Eye (tissue), 1 donor: ENCODE data around the gene GATA6.
A peak's percentile ranks its signal among the peaks of the same experiment; 100 is the strongest.
"Not testable (repeated sequence)": the region's sequence is repeated elsewhere in the genome, so short reads cannot be mapped to it uniquely, and the experiment has no call there.

Experiments
- DNase-seq: peaks from one replicate; pipeline ENCODE4 v3.0.0-alpha.2; 2015

GATA6 gene

DNA sequence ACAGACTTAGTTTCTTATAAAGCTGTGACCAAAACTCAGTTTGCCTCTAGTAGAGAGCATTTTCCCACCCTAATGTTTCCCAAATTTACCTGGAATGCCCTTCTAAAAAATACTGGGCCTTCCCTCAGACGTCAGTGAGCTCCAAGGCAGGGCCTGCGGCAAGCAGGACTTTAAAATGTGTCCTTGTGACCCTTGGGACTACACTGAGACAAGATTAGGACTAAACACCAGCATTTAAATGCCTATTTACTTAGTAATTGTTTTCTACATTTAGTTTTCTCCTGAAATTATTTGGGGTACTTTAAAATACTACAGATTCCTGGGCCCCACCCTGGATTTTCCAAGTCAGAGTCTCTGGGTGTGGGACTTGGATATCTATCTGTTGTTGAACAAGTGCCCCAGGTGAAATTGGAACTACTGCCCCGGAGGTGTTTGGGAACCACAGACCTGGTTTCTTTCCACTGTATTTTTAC is 14.3 kb downstream of the GATA6 start:
- no peak for DNase-seq

DNA sequence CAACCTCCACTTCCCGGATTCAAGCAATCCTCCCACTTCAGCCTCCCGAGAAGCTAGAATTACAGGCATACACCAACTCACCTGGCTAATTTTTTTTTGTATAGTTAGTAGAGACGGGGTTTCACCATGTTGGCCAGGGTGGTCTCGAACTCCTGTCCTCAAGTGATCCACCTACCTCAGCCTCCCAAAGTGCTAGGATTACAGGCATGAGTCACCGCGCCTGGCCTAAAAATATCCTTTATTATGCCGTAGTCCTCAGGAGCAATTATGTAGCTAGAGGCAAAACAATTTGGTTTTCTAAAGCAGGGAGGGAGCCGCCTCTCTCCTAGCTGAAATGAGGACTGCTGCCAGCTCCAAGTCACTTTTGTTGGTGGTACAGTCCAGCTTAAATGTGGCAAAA is 15.2 kb downstream of the GATA6 start:
- not testable (repeated sequence) for DNase-seq

DNA sequence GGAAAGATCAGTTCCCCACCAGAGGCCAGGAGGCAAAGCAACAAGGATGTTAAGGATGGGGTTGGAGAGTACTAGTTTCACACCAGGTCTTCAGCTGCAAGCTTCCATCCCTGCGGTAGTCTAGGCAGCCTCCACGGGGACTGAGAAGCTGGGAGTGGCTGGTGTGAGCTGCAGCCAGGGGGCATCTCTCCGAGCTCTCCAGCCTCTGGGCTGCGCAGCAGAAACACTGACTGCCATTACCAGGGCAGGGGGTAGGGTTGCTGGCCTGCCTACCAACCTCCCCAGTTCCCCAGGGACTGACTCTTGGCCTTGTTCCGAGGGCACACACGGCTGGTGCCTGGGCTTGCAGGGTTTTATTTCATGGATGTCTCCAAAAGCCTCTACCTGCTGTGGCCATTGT is 15.9 kb downstream of the GATA6 start:
- no peak for DNase-seq

DNA sequence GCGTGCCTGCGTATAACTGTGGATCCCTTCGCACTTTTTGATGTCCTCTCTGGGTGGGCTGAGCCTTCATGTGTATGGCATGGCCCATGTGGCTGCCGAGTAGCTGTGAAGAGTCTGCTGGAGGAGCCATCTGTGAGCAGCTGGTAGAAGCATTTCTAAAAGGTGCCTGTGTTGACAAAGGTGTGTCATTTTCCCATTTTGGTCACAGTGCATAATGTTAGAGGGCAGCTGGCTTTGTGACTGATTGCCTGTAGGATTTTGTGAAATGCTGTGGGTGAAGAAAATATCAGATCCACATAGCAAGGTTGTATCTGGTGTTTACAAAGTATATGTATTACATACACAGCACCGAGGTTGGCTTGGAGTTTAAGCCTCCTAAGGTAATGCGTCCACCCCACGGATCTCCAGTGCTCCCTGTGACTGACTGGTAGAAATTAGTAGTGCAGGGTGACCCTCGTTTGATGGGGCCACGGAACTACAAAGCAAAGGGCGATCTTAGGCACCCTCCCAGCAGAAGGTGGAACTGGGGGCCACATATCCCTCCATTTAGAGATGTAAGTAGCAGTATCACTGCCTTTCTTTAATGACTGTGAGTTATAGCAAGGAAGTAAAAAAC is 16.5 kb downstream of the GATA6 start:
- no peak for DNase-seq

DNA sequence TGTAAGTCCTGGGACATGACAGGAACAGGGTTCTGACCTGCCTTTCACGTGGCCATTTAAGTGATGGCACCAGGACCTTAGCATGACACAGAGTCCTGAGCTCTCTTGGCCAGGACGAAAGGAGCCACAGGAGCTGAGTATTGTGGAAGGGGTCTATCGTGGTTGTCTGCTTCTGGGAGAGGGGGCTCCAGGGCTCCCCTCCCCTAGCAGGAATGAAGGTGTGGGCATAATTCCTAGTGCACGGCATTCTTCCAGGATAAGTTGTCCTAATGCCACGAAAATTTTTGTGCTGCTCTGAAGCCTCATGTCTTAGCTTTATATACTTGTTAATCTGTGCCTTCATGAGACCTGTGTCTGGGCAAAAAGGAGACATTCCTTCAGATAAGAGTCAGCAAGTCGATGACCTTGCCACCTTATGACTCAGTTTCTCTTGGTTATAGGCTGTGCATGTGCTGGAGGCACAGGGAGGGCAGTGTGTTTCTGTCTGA is 17.1 kb downstream of the GATA6 start:
- DNase-seq: no peak

DNA sequence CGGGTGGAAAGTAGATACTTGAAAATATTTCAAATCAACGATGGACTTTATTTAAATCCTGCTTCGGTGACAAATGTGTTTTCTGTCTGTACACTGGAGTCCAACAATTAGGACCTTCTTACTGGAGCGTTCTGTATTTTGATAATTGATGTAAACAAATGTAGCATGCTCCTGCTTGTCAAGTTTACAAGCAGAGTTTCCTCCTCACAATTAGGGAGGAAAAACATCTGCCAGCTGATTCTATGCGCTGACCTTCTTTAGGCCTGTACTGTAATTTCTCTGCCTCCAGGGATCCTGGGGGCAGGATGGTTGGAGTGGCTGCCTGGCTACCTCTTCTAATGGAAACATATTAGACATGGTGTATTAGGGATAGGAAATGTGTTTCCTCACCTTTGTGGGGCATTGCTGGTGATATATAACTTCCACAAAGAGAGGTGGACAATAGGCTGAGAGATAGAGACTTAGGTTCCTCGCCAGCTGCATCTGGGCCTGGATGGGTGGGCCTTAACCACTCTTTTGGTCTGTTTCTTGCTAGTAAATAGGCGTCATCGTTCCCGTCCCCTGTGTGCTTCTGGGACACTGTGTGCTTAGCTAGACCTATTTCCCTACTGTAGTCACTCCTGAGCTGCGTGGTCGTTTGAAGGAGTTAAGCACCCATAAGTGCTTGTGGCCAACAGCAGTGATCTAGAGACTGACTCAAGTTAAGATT is 19.3 kb downstream of the GATA6 start:
- DNase-seq: no peak

DNA sequence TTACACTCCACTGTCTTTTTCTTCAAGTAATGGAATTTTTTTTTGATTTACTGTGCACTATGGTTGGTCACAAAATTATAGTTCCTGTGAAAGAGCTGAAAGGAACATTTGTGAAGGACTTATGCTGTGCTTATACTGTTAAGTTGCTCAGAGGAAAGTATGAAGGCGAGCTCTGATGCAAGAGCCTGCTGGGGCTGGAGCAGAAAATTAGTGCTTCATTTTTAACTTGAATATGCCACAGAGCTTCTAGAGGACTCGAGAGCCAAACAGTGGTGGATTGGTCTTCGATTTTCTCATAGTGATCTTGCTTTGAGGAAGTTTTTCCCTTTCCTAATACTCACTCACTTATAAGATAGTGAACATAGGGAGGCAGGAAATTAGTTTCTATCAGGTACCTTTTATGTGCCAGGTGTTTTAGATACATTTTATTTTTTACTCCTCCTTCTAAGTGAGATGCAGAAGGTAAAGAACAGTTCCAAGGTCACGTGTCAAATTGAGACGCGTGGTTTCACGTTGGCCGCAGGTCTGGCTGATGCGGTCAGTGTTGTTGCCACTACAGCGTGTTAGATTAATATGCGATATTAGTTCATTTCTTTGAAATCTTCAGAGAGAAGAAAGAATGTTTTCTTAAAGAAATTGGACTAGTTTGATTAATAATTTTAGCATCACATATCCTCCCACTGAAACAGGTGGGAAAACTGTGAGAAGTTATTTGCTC is 20.2 kb downstream of the GATA6 start:
- DNase-seq: no peak

DNA sequence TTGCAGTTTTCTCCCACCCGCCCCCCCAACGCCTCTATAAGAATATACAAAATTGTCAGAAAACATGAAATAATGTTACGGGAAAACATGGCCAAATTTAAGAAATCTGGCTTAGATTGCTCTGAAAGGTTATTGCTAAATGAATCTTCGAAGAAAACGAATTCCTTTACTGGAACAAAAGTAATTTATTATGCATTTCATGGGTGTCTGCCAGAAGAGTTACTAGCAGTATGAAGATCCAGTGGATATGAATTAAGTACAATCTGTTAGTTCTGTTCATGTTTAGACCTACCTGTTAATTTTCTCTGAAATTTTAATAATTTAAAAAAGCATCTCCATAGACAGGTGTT is 21.9 kb downstream of the GATA6 start:
- DNase-seq: no peak

DNA sequence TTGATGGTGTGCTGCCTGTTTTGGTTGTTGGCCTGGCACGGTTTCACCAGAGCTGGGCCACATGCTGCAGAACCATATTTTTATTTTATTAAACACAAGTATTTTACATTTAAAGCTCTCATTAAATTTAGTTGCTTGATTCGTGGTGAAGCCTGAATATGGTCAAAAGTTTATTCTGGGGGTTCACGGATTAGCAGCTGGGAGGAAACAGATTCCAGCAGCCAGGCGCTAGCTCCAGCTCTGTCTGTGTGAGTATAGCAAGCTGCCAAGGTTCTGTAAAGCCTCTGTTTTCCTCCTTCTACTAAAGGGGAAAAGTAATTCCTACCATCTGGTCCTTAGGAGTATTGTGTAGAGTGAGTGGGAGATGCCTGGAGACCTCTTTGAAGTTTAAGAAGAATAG is 22.5 kb downstream of the GATA6 start:
- DNase-seq: peak; percentile 37

DNA sequence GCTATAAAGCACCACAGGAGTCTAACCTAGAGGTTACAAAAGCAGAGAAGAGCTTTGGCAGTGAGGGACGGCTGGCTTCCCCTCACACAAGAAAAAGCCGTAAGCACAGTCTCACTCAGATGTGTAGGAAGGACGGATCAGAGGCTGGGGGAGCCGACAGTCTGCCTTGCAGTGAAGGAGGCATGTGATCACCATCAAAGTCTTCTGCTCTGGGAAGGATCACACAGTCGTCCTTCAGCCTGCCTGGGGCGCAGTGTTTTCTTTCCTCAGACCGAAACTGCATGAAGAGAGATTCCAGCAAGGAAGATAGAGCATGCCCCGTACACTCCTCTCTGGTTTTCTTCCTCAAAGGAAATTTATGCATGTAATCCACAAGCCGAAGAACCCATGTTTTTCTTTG is 24.1 kb downstream of the GATA6 start:
- DNase-seq: peak; percentile 34

DNA sequence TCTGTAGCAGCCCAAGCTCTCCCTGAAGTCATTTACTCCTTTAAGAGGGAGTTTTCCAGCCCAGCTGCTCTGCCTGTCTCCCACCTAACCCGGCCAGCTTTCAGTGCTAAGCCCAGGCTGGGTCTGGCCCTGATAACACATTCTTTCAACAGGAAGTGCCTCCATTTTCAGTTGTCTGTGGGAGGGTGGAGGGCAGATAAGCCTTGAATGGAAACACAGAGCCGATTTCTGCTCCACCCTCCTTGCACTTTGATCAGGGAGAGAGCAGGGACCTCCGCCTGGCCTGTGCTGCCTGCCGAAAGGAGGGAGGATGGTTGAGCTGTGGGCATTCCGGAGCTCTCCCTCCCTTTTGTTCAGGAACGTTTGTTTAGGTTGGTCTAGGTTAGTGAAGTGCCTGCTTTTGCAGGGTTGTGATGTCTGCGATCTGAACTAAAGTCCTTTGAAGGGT is 24.8 kb downstream of the GATA6 start:
- DNase-seq: peak; percentile 16

DNA sequence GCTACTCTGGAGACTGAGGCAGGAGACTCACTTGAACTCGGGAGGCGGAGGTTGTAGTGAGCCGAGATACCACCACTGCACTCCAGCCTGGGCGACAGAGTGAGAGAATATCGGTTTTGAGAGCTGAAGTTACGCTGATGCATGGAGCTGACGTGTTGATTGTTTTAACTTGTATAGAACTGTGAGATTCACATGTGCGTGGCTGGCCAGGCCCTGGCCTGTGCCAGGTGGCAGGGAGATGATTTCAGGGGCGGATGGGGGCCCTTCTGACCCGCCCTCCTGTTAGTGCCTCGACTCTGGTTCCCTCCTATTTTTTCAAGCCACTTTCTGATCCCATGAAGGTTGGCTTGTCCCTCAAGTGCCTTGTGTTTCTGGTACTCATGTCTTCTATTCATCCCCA is 25.7 kb downstream of the GATA6 start:
- no peak for DNase-seq

DNA sequence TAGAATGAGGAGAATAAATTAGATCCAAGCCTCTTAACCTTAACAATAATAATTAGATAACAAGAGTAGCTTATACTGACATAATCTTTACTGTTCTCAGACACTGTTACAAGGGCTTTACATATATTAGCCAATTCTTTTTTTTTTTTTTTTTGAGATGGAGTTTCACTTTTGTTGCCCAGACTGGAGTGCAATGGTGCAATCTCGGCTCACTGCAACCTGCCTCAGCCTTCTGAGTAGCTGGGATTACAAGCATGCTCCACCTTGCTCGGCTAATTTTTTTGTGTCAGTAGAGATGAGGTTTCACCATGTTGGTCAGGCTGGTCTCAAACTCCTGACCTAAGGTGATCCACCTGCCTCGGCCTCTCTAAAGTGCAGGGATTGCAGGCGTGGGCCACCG is 27.6 kb downstream of the GATA6 start:
- DNase-seq: not testable (repeated sequence)

DNA sequence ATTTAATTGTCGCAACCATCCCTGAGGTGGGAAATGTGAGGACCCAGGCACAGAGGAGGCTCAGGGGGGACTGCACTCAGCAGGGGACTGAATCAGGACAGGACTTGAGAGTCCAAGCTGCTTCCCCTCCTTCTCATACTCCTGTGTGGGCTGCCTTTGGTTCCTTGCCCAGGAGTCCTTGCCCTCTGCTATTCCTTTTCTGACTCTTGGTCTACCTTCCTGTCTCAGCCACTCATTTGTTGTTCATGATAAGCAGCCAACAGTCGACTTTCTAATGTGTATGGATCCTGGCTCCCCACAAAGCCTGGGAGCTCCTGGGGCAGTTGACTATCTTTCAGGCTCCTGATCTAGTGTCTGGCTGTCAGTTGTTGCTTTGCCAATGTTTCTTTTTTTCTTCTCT is 28.3 kb downstream of the GATA6 start:
- DNase-seq: no peak

DNA sequence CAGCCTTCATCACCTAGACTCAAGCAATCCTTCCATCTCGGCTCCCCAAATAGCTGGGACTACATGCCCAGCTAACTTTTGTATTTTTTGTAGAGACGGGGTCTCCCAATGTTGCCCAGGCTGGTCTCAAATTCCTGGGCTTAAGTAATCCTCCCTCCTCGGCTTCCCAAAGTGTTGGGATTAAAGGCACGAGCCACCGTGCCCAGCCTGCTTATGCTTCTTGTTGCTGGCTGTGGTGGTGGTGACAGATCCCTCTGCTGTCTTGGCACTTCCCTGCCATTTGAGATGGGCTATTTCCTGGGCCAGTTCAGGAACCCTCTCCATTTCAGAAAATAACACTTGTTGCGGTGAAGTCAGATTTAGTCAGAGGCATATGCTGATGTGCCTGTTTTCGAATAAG is 28.8 kb downstream of the GATA6 start:
- DNase-seq: no peak

DNA sequence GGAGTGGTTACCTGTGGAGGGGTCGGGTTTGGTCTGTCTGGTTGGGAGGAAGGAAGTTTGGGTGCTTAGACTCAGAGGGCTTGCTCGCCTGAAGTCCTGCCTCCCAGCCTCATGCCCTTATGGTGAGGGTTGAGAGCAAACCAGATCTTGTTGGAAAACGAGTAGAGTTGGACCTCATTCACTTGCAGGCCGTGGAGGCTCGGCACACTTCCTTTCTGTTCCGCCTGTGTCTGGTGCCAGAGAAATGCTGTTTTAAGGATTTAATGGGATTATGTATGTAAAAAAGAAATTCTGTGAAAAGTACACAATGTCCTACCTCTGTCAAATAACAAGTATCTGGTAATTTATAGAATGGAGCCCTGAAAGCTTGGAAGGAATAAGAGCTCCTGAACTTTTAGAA is 29.6 kb downstream of the GATA6 start:
- DNase-seq: no peak

DNA sequence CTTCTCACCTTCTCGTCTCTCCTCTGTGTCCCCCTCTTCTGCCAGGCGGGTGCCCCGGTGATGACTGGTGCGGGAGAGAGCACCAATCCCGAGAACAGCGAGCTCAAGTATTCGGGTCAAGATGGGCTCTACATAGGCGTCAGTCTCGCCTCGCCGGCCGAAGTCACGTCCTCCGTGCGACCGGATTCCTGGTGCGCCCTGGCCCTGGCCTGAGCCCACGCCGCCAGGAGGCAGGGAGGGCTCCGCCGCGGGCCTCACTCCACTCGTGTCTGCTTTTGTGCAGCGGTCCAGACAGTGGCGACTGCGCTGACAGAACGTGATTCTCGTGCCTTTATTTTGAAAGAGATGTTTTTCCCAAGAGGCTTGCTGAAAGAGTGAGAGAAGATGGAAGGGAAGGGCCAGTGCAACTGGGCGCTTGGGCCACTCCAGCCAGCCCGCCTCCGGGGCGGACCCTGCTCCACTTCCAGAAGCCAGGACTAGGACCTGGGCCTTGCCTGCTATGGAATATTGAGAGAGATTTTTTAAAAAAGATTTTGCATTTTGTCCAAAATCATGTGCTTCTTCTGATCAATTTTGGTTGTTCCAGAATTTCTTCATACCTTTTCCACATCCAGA is 31.3 kb downstream of the GATA6 start:
- no peak for DNase-seq

DNA sequence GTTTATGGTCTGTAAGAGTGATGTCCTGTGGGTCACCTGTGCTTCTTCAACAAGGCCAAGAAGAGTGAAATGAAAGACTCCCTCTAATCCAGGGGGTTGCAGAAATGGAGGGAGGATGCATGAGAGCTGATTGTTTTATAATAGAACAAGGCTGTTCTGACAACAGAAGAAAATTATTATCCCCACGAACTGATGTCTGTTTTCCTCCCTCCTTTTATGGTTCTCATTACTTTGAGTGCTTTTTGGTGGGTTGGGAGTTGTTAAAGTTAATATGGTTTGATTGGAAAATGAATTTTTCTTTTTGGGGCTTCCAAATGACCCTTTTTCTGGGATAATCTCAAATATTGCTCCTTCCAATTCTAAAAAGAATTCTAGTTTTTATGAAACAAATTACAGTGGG is 33.6 kb downstream of the GATA6 start:
- no peak for DNase-seq

DNA sequence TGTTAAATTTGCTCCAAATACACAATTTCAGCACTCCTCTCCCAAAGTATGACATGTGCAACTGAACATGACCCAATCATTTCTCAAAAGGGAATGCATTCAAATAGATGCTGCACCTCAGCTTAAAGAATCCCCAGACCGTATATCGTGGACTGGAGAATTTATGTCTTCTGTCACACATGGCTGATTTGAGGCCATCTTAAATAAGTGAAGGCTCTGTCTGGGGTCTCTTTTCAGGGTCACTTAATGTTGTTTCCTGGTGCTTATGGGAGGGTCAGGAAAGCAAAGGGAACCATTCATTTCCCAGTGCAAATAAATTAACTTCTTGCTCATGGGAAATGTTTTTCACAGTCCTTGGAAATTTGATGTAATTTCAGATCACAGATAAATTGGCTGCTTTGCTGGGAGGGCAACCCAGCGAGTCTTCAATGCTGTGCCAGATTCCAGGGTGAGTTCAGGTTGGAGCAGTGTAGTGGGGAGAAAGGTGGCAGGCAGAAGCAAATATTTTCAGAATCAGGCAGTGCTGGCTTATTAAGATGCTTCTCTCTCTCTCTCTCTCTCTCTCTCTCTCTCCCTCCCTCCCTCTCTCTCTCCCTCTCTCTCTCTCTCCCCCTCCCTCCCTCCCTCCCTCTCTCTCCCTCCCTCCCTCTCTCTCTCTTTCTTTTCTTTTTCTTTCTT is 34.3 kb downstream of the GATA6 start:
- DNase-seq: no peak

DNA sequence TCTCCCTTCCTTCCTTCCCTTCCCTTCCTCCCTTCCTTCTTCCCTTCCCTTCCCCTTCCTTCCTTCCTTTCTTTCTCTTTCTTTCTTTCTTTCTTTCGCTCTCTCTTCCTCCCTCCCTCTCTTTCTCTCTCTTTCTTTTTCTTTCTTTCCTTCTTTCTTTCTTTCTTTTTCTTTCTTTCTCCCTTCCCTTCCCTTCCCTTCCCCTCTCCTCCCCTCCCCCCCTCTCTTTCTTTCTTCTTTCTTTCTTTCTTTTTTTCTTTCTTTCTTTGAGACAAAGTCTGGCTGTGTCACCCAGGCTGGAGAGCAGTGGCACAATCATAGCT is 34.8 kb downstream of the GATA6 start:
- no peak for DNase-seq

DNA sequence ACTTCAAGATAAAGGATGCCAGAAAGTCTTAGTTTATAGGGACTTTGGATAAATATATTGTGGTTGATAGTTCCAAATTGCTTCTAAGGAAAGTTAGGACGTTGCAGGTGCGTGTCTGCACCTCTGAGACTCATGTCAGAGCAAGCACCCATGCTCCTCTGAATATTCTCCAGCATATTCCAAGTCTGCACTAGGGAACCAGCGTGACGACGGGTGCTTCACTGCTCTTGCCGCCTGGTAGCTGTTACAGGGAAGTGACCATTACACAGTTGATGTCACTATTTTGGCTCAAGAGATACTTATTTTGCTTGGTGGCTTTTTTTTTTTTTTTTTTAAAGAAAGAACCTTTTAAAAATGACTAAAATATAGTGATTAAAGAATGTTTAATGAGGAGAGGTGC is 35.6 kb downstream of the GATA6 start:
- no peak for DNase-seq

DNA sequence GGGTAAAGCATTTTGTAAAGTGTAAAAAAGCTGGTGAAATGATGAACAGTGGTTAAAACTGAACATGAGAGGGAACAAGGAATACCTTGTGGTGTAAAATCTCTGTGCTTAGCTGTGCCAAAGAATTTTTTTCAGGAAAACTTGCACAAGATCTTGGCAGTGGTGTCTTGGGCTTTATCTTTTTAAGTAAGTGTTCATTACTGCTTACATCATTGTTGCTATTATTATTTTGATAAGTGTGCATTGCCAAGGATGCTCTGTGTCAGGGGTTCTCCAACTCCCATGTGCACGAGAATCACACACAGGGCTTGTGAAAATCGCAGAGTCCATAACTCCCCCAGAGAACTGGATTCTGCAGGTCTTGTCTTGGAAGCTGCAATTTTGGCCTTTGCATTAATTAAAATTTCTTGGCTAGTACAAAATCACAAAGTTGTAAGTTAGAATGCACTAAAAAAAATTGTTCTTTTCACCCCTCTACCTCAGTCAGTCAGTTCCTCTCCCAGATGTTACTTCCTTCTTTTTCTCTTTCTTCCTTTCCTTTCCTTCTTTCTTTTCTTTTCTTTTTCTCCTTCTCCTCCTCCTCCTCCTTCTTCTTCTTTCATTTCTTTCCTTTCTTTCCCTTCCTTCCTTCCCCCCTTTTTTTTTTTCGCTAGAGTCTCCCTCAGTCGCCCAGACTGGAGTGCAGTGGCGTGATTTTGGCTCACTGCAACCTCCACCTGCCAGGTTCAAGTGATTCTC is 37.8 kb downstream of the GATA6 start:
- no peak for DNase-seq
